Breast epithelium (tissue), 3 donors: Measurements from ENCODE around the gene NECAP2.
"Not testable (repeated sequence)": the region's sequence is repeated elsewhere in the genome, so short reads cannot be mapped to it uniquely, and the experiment has no call there.

Source experiments
- POLR2A ChIP-seq: fragments of 450-650 bp; IDR thresholded peaks from one replicate; pipeline ENCODE4 v1.6.1; 2016; ENCODE audit warnings: antibody characterized with exemption, mild to moderate bottlenecking, moderate library complexity
- TF ChIP-seq, protein P1 (sequence below), 3 donors: fragments of 450-650 bp; IDR thresholded peaks; one replicate each; pipeline ENCODE4 v1.5.1; 2016 to 2017; ENCODE audit warnings: antibody characterized with exemption in 3 of 3, mild to moderate bottlenecking in 3 of 3, moderate library complexity in 3 of 3

DNA sequence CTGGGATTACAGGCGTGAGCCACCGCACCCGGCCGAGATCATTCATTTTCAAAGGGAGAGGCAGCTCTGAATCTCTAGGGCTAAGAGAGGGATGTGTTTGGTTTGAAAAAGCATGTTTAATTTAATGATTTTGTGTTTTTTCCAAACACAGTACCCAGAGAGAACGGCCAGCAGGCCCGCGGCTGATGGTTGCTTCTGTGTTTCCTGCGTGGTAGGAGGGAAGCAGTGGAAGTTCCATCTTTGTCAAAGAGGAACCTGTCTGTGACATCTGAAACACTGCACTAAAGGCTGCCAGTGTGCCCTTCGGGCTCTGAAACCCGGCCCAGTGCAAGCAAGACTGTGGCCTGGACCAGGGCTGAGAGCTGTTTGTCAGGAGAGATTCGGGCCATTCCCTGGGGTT, 59.9 kb downstream of the NECAP2 start:
- TF ChIP-seq, protein P1, sequence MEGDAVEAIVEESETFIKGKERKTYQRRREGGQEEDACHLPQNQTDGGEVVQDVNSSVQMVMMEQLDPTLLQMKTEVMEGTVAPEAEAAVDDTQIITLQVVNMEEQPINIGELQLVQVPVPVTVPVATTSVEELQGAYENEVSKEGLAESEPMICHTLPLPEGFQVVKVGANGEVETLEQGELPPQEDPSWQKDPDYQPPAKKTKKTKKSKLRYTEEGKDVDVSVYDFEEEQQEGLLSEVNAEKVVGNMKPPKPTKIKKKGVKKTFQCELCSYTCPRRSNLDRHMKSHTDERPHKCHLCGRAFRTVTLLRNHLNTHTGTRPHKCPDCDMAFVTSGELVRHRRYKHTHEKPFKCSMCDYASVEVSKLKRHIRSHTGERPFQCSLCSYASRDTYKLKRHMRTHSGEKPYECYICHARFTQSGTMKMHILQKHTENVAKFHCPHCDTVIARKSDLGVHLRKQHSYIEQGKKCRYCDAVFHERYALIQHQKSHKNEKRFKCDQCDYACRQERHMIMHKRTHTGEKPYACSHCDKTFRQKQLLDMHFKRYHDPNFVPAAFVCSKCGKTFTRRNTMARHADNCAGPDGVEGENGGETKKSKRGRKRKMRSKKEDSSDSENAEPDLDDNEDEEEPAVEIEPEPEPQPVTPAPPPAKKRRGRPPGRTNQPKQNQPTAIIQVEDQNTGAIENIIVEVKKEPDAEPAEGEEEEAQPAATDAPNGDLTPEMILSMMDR (IDR thresholded peaks at IDR 0.05), result not testable (repeated sequence)
- not testable (repeated sequence) for TF ChIP-seq POLR2A
